ENCODE results near the gene CENPO.

GRCh38 chr2:24871852-24872333, 78.7 kb downstream of the CENPO start:
- TF ChIP-seq CTCF (IDR thresholded peaks at IDR 0.05) (no peak), JUNB (IDR thresholded peaks at IDR 0.05) (no peak), RFX5 (IDR thresholded peaks at IDR 0.05) (no peak), CHD2 (IDR thresholded peaks at IDR 0.05; ENCODE audit: low read length, partially characterized antibody) (no peak), EP300 (IDR thresholded peaks at IDR 0.05) (no peak), ZSCAN20 (CRISPR knock-in tag; IDR thresholded peaks at IDR 0.05) (no peak), RCOR1 (IDR thresholded peaks at IDR 0.05; ENCODE audit: low read depth, low read length) (no peak), RAD21 (conservative IDR thresholded peaks at IDR 0.05 in 1 of 2, IDR thresholded peaks at IDR 0.05 in 1 of 2) (no peak), POLR2A (IDR thresholded peaks at IDR 0.05; ENCODE audit: low read length) (no peak), ZFP36 (IDR thresholded peaks at IDR 0.05; ENCODE audit: borderline replicate concordance, partially characterized antibody) (no peak), CEBPB (IDR thresholded peaks at IDR 0.05) (no peak), CHD4 (IDR thresholded peaks at IDR 0.05; ENCODE audit: borderline replicate concordance) (no peak), HDAC2 (IDR thresholded peaks at IDR 0.05) (no peak)
